Tibial nerve (tissue), 4 donors: Measurements from ENCODE around the gene SDSL. TPM values are rescaled to one million over a fixed set of nuclear protein-coding genes. Genes with fewer than 3 reads are reported as not detected.

Experiments used
- DNase-seq, 2 donors: peaks; one replicate each; pipeline ENCODE4 v3.0.0-alpha.2; 2019; ENCODE audit warnings: low spot score in 2 of 2
- H3K27ac ChIP-seq, 4 donors: fragments of 200-600 bp; sonication (generic) in 3 of 4; one replicate each; pipeline ENCODE4 v1.5.1; 2017 to 2019; ENCODE audit warnings: mild to moderate bottlenecking in 1 of 4
- H3K27me3 ChIP-seq, 2 donors: fragments of 200-600 bp; sonication (generic) in 1 of 2; one replicate each; pipeline versions ENCODE4 v1.5.1 to v1.6.0; 2017 to 2019
- H3K36me3 ChIP-seq, 3 donors: fragments of 200-600 bp; sonication (generic); one replicate each; pipeline ENCODE4 v1.5.1; 2018 to 2019
- H3K4me1 ChIP-seq, 4 donors: fragments of 200-600 bp; sonication (generic) in 3 of 4; one replicate each; pipeline ENCODE4 v1.5.1; 2017 to 2019
- H3K4me3 ChIP-seq, 4 donors: fragments of 200-600 bp; sonication (generic) in 3 of 4; one replicate each; pipeline ENCODE4 v1.5.1; 2017 to 2019; ENCODE audit warnings: mild to moderate bottlenecking in 1 of 4, moderate library complexity in 1 of 4
- H3K9me3 ChIP-seq, 4 donors: fragments of 200-600 bp; sonication (generic) in 3 of 4; one replicate each; pipeline ENCODE4 v1.5.1; 2017 to 2019
- POLR2A ChIP-seq, 2 donors: fragments of 450-650 bp; IDR thresholded peaks; one replicate each; pipeline ENCODE4 v1.6.1; 2017; ENCODE audit warnings: antibody characterized with exemption in 2 of 2, mild to moderate bottlenecking in 2 of 2, moderate library complexity in 2 of 2
- WGBS, 2 donors: methylation state at CpG; one replicate each; pipeline ENCODE4 v1.1.5; 2018; 5-methylcytosine and 5-hydroxymethylcytosine counted together
- total RNA-seq, 4 donors: library from RNA; depleted of rRNA; stranded (reverse); fragments of >200 nt; gene quantifications; one replicate each; pipeline ENCODE4 v1.1.0, GENCODE V29; 2016
- TF ChIP-seq, protein P1 (sequence below), 5 experiments: fragments of 200-600 bp in 3 of 5; fragments of 450-650 bp in 2 of 5; sonication (generic) in 3 of 5; IDR thresholded peaks; one replicate each; pipeline ENCODE4 v1.5.1; 2016 to 2019; ENCODE audit warnings: antibody characterized with exemption in 5 of 5, mild to moderate bottlenecking in 3 of 5, moderate library complexity in 2 of 5

Gene SDSL
- total RNA-seq, 4 donors from 2014 or later, result 1.9 to 3.0 (median 2.3) TPM

DNA sequence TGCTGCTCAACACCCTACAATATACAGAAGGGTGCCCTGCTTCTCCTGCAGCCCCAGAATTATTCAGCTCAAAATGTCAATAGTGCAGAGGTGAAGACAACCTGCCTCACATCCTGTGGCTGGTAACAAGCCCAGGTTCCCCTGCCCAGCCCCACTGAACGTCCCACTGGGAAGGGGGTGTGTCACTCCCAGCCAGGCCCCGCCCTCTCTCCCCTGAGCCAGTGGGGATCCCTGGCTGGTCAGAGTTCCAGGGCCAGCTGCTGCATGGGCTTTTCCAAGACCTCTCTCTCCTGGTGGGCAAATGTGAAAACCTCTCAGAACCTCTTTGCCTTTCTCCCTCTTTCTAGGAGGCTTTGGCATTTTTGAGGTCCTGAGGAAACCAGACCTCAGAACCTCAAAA lies 63.1 kb downstream of the SDSL start:
- H3K4me1 ChIP-seq, result no peaks in the 10 kb centered on the region
- H3K36me3 ChIP-seq, result no peaks in the 10 kb centered on the region
- TF ChIP-seq POLR2A (IDR thresholded peaks at IDR 0.05), result no peak
- peaks cover 0 to 42% of the 10 kb centered on the region in 2 donors for H3K27me3 ChIP-seq
- DNase-seq, result no peak
- peaks cover 0 to 7% (median 0%) of the 10 kb centered on the region in 4 donors for H3K9me3 ChIP-seq
- no peak overlapping the region for H3K27ac ChIP-seq
- 6 to 8% methylated on average over 2 of the region's 2 CpGs for WGBS, 2 donors
- H3K4me3 ChIP-seq, result no peak overlapping the region

DNA sequence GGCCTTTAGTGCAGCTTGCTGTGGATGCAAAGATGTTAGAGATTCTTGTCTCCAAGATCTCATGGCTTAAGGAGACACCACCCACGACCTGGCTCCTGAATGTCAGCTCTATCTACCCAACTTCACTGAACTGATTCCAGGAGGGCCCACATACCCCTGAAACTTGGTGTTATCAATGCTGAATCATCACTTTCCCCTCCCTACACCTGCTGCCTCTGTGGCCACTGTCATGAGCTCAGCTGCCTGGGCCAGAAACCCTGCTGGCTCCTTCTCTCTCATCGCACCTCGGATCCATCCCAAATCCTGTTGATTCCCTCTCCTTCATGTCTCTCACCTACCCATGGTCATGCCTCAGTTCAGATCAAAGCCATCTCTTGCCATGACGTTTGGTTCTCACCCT lies 64.5 kb downstream of the SDSL start:
- no peak for DNase-seq
- no peaks in the 10 kb centered on the region for H3K36me3 ChIP-seq
- 33 to 40% methylated on average over 4 of the region's 4 CpGs for WGBS, 2 donors
- no peak overlapping the region for H3K27ac ChIP-seq
- TF ChIP-seq POLR2A (IDR thresholded peaks at IDR 0.05), result no peak
- TF ChIP-seq, protein P1, sequence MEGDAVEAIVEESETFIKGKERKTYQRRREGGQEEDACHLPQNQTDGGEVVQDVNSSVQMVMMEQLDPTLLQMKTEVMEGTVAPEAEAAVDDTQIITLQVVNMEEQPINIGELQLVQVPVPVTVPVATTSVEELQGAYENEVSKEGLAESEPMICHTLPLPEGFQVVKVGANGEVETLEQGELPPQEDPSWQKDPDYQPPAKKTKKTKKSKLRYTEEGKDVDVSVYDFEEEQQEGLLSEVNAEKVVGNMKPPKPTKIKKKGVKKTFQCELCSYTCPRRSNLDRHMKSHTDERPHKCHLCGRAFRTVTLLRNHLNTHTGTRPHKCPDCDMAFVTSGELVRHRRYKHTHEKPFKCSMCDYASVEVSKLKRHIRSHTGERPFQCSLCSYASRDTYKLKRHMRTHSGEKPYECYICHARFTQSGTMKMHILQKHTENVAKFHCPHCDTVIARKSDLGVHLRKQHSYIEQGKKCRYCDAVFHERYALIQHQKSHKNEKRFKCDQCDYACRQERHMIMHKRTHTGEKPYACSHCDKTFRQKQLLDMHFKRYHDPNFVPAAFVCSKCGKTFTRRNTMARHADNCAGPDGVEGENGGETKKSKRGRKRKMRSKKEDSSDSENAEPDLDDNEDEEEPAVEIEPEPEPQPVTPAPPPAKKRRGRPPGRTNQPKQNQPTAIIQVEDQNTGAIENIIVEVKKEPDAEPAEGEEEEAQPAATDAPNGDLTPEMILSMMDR (IDR thresholded peaks at IDR 0.05), result no peak
- peaks cover 0 to 28% of the 10 kb centered on the region in 2 donors for H3K27me3 ChIP-seq
- H3K4me1 ChIP-seq, result no peaks in the 10 kb centered on the region
- no peaks in the 10 kb centered on the region for H3K9me3 ChIP-seq
- no peak overlapping the region for H3K4me3 ChIP-seq

Other genes starting within 250 kb of the SDSL start
- 100 to 1,000 TPM in 1 of 4 donors, 10 to 100 TPM in 3; 49.4 to 105 (median 83.0) TPM for gene DDX54, start 236.9 kb upstream of the SDSL start, total RNA-seq
- gene RITA1, start 236.7 kb upstream of the SDSL start, total RNA-seq, result 10 to 100 TPM in 3 of 4 donors, 1 to 10 TPM in 1; 8.3 to 27.5 (median 14.1) TPM
- 10 to 100 TPM; 62.7 to 77.6 (median 69.8) TPM for gene TPCN1, start 200.9 kb upstream of the SDSL start, total RNA-seq
- 10 to 100 TPM; 52.0 to 73.5 (median 61.2) TPM for gene SLC8B1, start 87.3 kb upstream of the SDSL start, total RNA-seq
- gene PLBD2, start 63.8 kb upstream of the SDSL start, total RNA-seq, result 10 to 100 TPM; 36.5 to 57.9 (median 44.7) TPM
- gene SDS, start 18.5 kb upstream of the SDSL start, total RNA-seq, result under 1 TPM in 1 of 4 donors, not detected in 3; 0.90 TPM
- not detected for gene LHX5, start 49.5 kb downstream of the SDSL start, total RNA-seq